C4-2B (cell line): ENCODE results near the gene HES2.
"Not testable (repeated sequence)": the region's sequence is repeated elsewhere in the genome, so short reads cannot be mapped to it uniquely, and the experiment has no call there.

Source experiments
- H3K27ac ChIP-seq: fragments of 450-650 bp; 2 replicates; pipeline ENCODE4 v1.5.1; 2017
- ZFX ChIP-seq: fragments of 450-650 bp; IDR thresholded peaks from 2 replicates; pipeline ENCODE4 v1.6.1; 2017
- TF ChIP-seq, protein P1 (sequence below): fragments of 450-650 bp; conservative IDR thresholded peaks from 2 replicates; pipeline ENCODE4 v1.5.1; 2017; ENCODE audit warnings: mild to moderate bottlenecking

HES2 gene

DNA sequence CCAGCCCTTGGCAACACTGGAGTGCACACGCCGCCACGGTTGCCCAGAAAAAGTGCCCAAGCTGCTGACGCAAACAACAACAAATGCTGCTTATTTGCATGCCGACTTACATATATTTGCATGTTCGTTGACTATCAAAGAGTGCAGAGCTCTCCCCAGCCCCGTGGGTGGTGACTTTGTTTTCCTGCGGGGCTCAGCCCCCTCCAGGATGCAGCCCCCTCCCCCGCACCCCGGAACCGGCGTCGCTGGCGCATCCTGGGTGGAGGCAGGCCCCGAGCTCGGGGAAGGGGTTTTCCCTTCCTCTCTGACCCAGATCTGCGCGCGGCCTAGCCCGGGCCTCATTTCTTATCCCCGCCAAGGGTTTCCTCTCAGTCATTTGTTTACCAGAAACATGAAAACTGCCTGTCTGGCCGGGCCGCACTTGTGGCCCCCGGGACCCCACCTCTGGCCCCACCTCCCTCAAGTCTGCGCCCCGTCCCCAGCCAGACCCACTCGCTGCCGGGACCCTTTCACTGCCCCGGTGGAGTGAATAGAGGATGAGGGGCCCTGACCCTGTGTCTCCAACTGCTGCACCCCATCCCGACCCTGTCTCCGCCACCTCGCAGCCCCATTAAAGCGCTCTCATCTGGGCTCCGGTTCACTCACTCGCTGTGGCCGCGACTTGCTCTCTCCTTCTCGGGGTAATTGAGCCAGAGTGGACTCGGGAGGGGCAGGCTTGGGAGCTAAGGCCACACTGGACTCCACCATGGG is 40.8 kb upstream of the HES2 start:
- no peak overlapping the region for H3K27ac ChIP-seq
- TF ChIP-seq ZFX, result no peak
- TF ChIP-seq, protein P1, sequence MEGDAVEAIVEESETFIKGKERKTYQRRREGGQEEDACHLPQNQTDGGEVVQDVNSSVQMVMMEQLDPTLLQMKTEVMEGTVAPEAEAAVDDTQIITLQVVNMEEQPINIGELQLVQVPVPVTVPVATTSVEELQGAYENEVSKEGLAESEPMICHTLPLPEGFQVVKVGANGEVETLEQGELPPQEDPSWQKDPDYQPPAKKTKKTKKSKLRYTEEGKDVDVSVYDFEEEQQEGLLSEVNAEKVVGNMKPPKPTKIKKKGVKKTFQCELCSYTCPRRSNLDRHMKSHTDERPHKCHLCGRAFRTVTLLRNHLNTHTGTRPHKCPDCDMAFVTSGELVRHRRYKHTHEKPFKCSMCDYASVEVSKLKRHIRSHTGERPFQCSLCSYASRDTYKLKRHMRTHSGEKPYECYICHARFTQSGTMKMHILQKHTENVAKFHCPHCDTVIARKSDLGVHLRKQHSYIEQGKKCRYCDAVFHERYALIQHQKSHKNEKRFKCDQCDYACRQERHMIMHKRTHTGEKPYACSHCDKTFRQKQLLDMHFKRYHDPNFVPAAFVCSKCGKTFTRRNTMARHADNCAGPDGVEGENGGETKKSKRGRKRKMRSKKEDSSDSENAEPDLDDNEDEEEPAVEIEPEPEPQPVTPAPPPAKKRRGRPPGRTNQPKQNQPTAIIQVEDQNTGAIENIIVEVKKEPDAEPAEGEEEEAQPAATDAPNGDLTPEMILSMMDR, result no peak

- no peak overlapping the region for H3K27ac ChIP-seq
- TF ChIP-seq ZFX, result no peak
- TF ChIP-seq, protein P1, result no peak
Measured at GRCh38 chr1:6459850-6460265, 40.1 kb upstream of the HES2 start.

DNA sequence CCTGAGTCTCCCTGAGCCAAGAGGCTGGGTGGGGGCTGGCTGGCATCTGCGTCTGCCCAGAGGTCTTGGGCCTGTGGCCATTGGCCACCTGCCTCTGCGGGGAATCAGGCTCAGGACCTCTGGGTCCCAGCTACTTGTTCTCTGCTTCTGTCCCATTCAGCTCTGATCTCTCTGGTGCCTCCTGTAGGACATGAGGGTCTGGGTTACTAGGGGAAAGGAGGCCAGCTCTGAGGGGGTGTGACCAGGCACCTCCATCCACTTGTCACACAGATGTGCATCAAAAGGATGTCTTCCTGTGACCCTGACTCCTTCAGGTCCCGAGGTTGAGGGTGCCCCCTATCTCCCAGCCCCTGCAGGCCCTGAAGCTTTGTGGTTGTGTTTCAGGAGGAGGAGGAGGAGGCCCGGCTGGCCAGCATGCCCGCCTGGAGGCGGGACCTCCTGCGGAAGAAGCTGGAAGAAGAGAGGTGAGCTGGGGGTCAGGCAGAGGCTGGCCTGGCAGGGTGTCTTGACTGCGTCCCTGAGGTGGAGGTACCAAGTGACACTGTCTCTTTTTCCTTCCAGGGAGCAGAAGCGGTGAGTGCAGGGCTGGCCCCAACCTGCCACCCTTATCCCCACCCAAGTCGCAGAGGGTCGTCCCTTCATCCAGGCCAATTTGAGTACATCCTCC is 37.2 kb upstream of the HES2 start:
- no peak overlapping the region for H3K27ac ChIP-seq
- TF ChIP-seq ZFX, result no peak
- TF ChIP-seq, protein P1, result no peak

DNA sequence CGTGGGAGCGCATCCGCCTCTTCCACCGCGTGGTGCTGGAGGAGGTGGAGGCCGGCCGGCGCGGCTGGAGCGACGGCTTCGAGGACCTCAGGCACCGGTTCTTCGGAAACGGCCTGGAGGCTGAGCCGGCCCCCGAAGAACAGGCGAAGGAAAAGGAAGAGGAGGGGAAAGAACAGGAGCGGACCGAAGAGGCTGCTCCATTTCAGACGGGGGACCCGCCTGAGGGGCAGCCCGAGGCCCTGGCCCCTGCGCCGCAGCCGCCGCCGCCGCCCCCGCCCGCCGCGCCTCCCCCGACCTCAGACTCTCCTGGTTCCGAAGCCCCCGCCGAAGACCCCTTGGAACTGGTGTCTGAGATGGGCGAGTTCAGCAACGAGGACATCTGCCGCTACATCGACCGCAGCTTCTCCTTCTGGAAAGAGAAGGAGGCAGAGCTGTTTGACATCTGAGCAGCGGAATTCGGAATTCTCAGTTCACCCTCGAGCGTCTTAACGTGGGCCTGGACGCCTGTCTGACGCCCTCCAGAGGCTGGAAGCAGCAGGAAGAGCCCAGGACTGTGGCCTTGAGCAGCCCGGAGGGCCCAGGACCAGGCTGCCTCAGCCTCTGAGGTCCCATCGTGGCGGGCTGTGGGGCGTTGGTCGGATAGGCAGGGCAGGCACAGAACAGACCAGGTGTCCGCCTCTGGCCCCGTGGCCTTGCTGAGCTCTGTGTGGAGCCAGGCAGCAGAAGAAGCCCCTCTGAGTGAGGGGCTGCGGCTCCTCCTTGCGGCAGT is 36.2 kb upstream of the HES2 start:
- H3K27ac ChIP-seq, result not testable (repeated sequence)

DNA sequence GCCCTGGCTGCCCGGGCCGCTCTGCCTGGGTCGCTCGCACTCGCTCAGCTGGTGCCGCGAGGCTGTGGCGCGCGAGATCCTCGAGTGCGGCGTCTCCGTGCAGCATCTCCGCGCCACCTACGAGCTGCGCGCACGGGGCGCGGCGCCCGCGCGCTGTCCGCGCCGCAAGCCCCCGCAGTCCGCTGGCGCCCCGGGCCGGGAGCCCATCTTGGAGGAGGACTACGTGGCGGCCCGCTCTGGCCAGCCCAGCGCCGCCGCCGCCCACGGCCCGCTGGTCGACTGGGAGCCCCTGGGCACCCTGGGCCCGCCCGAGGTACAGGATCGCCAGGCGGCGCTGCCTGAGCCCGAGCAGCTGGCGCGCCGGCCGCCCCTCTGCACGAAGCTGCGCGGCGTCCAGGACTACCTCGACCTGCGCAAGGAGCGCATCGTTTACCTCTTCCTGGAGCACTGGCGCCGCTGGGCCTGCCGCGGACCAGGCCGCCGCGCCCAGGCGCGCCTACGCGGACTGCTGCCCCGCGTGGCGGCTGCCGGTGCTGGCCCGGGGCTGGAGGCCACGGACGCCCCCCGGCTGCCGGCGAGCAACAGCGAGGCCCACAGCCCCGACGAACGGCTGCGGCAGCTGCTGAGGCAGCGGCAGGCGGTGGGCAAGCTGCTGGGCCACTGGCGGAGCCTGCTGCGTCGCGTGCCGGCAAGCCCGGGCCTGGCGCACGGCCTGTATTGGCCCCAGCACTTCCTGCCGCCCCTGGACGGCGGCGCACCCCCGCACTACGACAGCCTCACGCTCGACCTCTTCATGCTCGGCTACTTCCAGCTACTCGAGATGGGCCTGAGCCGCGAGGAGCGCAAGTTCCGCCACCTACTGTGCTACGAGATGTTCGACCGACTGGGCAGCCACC is 35.4 kb upstream of the HES2 start:
- H3K27ac ChIP-seq, result no peak overlapping the region
- TF ChIP-seq, protein P1, result no peak
- TF ChIP-seq ZFX, result no peak

GRCh38 chr1:6453895-6454855 is 34.5 kb upstream of the HES2 start:
- H3K27ac ChIP-seq, result not testable (repeated sequence)

DNA sequence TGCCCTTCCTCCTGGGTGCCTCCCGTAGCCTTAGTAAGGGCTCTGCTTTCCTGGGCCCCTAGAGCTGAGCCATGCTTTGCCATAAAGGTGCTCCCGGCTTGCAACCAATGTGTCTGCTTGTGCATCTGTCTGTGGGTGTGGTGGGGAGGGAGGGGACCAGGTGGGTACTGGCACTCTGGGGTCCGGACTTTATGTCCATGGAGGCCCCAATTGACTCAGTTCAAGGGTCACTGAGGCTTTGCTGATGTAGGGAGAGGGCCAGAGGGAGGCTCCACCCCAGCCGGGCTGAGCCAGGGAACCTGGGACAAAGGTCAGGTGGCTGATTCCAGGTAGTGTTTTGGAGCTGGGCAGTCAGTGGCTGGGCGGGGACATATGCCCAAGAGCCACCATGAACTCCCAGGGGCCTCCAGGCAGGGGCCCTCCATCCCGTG is 31.2 kb upstream of the HES2 start:
- no peak overlapping the region for H3K27ac ChIP-seq

DNA sequence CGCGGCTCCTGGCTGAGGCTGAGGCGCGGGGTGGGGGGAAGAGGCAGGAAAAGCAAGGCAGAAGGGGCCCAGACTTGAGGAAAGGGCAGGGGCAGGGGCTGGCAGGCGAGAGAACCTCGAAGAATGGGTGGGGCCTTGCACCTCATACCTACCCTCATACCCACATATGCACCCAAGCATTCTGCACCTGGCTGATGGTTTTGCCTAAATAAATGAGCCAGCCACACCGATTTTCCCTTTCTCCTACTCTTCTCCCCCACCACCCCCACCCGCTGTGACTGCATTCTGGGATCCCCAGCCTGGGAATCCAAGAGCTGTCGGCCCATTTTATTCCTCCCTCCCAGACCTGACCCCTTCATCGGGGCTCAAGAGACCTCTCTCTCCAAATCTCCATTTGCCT is 30.8 kb upstream of the HES2 start:
- not testable (repeated sequence) for H3K27ac ChIP-seq

More for the DNA sequence above, 31.2 kb upstream of the HES2 start:
- TF ChIP-seq, protein P1, result no peak
- no peak for TF ChIP-seq ZFX
